Measurements from ENCODE around the gene IFIT2. TPM values are rescaled to one million over a fixed set of nuclear protein-coding genes. Genes with fewer than 3 reads are reported as not detected.

Gene IFIT2
- total RNA-seq (2022; extraction: Qiagen RNA extraction), result 1.8 to 2.8 TPM (median 2.4 TPM) in 5 replicates

GRCh38 chr10:89301721-89302445 is at the start of gene IFIT2:
Gene IFIT2 (plus strand): TSS chr10:89302046. CDS start chr10:89302124, 78 bp downstream.

GRCh38 chr10:89327803-89328441 is 26.1 kb downstream of the IFIT2 start, which contains the start of gene IFIT3:
Gene IFIT3 (plus strand): TSS chr10:89327997. CDS start chr10:89328074, 77 bp downstream.

Other genes with a start within 250 kb of the IFIT2 start
- gene CH25H, start 94.7 kb upstream of the IFIT2 start, total RNA-seq (2022; extraction: Qiagen RNA extraction), result 0.12 to 0.36 TPM (median 0.32 TPM) in 5 replicates
- 43.4 to 52.0 TPM (median 48.9 TPM) in 5 replicates for gene LIPA, start 50.3 kb upstream of the IFIT2 start, total RNA-seq (2022; extraction: Qiagen RNA extraction)
- 4.1 to 5.5 TPM (median 5.0 TPM) in 5 replicates for gene IFIT3, start 26.0 kb downstream of the IFIT2 start, total RNA-seq (2022; extraction: Qiagen RNA extraction)
- not detected in 5 replicates for gene IFIT1B, start 76.0 kb downstream of the IFIT2 start, total RNA-seq (2022; extraction: Qiagen RNA extraction)
- 3.5 to 5.5 TPM (median 4.7 TPM) in 5 replicates for gene IFIT1, start 90.6 kb downstream of the IFIT2 start, total RNA-seq (2022; extraction: Qiagen RNA extraction)
- 7.6 to 11.6 TPM (median 8.8 TPM) in 5 replicates for gene IFIT5, start 112.5 kb downstream of the IFIT2 start, total RNA-seq (2022; extraction: Qiagen RNA extraction)
- gene SLC16A12, start 233.5 kb downstream of the IFIT2 start, total RNA-seq (2022; extraction: Qiagen RNA extraction), result 0.21 to 0.86 TPM (median 0.31 TPM) in 5 replicates